Progenitor cell of endocrine pancreas (in vitro differentiated cells): Measurements from ENCODE around the gene BPIFB4. TPM values are rescaled to one million over a fixed set of nuclear protein-coding genes. Genes with fewer than 3 reads are reported as not detected.
A peak's percentile ranks its signal among the peaks of the same experiment; 100 is the strongest.
"Not testable (repeated sequence)": the region's sequence is repeated elsewhere in the genome, so short reads cannot be mapped to it uniquely, and the experiment has no call there.

Experiments used
- DNase-seq: peaks from one replicate; pipeline ENCODE4 v3.0.0; 2021; ENCODE audit warnings: low spot score; ENCODE audit not compliant: unreplicated experiment
- H3K27ac Mint-ChIP-seq: 2 replicates; pipeline ENCODE4 v1.8.0; 2021; ENCODE audit warnings: mild to moderate bottlenecking, moderate library complexity, mixed read lengths
- H3K27me3 Mint-ChIP-seq: 2 replicates; pipeline ENCODE4 v1.8.0; 2021; ENCODE audit warnings: mixed read lengths
- H3K36me3 Mint-ChIP-seq: 2 replicates; pipeline ENCODE4 v1.8.0; 2022; ENCODE audit warnings: mixed read lengths; ENCODE audit not compliant: insufficient read depth
- H3K4me1 Mint-ChIP-seq: 2 replicates; pipeline ENCODE4 v1.8.0; 2021; ENCODE audit warnings: low read depth, mixed read lengths
- H3K4me3 Mint-ChIP-seq: 2 replicates; pipeline ENCODE4 v1.8.0; 2021; ENCODE audit warnings: low read depth, mild to moderate bottlenecking, moderate library complexity, mixed read lengths
- H3K9me3 Mint-ChIP-seq: 2 replicates; pipeline ENCODE4 v1.8.0; 2021; ENCODE audit warnings: low read depth, mixed read lengths
- total RNA-seq: library from RNA; stranded (reverse); gene quantifications from 2 replicates; pipeline ENCODE4 v1.2.1, GENCODE V29; 2021
- TF ChIP-seq, protein P1 (sequence below): fragments of 200-600 bp; sonication (generic); IDR thresholded peaks from one replicate; pipeline ENCODE4 v1.5.0; 2021; ENCODE audit warnings: antibody characterized with exemption, mild to moderate bottlenecking; ENCODE audit not compliant: unreplicated experiment

The BPIFB4 gene
- total RNA-seq, 1 donor from 2014 or later, result not detected

DNA sequence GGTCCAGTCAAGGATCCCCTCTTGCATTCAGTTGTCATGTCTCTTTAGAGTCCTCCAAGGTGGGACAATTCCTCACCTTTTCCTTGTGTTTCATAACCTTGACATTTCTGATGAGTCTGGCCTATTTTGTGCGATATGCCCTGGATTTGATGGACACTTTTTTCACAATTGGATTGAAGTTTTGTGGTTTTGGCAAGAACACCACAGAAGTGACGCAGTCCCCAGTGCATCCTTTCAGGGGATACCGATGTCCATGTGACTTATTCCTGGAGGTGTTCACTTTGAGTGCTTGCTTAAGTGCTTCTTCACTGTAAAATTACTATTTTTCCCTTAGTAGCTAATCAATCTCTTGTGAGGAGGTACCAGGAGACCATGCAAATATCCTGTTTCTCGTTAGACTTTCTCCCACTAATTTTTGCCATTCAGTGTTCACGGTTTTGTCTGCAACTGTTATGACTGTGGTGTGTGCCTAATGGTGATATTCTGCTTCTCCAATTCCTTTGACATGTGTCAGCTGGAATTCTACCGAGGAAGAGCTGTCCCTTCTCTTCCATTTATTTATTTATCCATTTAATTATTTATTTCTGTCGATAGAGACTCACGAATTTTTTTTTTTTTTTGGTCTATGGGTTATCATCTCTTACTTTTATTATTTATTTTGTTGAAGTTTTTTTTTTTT is 30.8 kb downstream of the BPIFB4 start:
- DNase-seq, result no peak
- H3K27ac Mint-ChIP-seq, result no peak overlapping the region
- no peaks in the 10 kb centered on the region for H3K27me3 Mint-ChIP-seq
- no peak overlapping the region for H3K4me3 Mint-ChIP-seq
- TF ChIP-seq, protein P1, sequence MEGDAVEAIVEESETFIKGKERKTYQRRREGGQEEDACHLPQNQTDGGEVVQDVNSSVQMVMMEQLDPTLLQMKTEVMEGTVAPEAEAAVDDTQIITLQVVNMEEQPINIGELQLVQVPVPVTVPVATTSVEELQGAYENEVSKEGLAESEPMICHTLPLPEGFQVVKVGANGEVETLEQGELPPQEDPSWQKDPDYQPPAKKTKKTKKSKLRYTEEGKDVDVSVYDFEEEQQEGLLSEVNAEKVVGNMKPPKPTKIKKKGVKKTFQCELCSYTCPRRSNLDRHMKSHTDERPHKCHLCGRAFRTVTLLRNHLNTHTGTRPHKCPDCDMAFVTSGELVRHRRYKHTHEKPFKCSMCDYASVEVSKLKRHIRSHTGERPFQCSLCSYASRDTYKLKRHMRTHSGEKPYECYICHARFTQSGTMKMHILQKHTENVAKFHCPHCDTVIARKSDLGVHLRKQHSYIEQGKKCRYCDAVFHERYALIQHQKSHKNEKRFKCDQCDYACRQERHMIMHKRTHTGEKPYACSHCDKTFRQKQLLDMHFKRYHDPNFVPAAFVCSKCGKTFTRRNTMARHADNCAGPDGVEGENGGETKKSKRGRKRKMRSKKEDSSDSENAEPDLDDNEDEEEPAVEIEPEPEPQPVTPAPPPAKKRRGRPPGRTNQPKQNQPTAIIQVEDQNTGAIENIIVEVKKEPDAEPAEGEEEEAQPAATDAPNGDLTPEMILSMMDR, result no peak
- H3K9me3 Mint-ChIP-seq, result peaks cover 12% of the 10 kb centered on the region
- peaks cover 5% of the 10 kb centered on the region for H3K36me3 Mint-ChIP-seq
- peaks cover 11% of the 10 kb centered on the region for H3K4me1 Mint-ChIP-seq

DNA sequence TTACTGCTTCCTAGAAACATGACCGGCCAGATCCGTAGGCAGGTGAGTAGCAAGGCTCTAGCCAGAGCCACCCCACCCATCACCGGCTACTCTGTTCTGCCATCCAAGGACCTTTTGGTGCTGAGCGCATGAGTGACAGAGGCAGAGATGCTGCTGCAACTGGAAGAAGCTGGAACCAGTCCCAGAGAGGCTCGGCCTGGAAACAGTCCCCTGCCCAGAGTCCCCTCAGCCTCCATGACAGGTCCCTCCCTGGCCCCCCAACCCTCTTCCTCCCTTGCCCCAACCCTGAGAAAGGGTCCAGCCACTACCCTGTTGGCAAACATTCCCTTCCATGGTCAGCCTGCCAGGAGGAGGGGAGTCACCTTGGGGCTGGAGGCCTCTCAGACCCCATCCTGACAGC is 31.9 kb downstream of the BPIFB4 start:
- no peaks in the 10 kb centered on the region for H3K27me3 Mint-ChIP-seq
- H3K4me1 Mint-ChIP-seq, result peaks cover 3% of the 10 kb centered on the region
- no peak overlapping the region for H3K27ac Mint-ChIP-seq
- H3K36me3 Mint-ChIP-seq, result peaks cover 6% of the 10 kb centered on the region
- DNase-seq, result no peak
- TF ChIP-seq, protein P1, result no peak
- no peak overlapping the region for H3K4me3 Mint-ChIP-seq
- H3K9me3 Mint-ChIP-seq, result peaks cover 13% of the 10 kb centered on the region

DNA sequence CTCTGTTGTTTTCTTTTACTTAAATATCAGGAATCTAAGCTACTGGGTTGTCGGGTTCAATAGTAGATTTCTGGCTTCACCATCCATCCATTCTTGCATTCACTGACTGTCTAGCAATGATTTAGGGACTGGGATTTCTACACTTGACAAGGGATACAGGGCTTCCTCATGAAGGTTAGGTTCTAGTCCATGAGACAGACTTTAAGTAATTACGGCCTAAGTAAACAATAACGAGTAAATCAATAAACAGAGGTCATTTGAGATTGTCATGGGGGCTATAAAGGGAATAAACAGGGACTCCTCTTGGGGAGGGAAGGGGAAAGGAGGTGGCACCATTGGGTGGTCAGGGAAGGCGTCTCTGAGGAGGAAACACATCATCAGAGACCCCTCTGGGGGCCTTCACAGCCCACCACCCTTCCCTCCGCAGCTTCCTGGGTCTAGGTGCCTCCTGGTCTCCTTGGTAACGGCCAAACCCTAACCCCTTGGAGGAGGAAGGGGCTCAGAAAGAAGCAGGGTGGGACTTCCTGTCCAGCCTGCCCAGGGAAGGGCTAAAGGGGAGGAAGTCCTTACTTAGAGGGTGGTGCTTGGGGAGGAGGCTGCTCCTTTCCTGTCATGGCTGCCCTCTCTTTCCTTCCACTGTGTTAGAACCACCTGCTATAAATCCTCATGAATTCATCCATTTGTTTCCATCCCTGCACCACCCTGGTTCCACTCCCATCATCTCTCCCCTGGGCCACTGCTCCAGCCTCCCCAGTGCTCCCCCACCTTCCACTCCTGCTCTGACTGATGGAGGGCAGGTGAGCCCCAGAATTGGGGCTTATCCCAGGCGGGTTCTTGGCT is 33.3 kb downstream of the BPIFB4 start:
- Mint-ChIP-seq H3K27ac (no peak overlapping the region), H3K36me3 (peaks cover 7% of the 10 kb centered on the region), H3K4me1 (peaks cover 4% of the 10 kb centered on the region), H3K9me3 (peaks cover 15% of the 10 kb centered on the region), H3K4me3 (no peak overlapping the region), H3K27me3 (no peaks in the 10 kb centered on the region)
- no peak for DNase-seq
- TF ChIP-seq, protein P1, result no peak

DNA sequence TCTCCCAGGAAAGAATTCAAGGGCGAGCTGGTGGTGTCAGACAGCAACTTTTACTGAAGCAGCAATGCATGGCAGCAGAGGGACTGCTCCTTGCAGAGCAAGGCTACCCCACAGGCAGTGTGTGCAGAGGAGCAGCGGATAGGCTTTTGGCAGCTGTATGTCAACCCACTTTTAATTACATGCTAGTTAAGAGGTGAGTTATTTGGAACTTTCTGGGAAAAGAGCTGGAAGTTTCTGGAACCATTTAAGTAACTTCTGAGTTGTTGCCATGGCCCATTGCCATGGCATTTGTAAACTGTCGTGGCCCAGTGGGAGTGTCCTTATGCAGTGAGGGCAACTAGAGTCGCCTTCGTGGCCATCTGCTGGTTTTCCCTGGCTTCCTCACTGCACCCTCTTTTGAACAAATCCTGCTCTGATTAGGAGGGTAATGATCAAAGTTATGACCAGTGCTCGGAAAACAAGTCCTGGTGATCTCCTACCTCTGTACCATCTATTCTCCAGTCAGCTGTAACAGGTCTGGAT is 34.0 kb downstream of the BPIFB4 start:
- Mint-ChIP-seq H3K27me3 (no peaks in the 10 kb centered on the region), H3K4me3 (no peak overlapping the region), H3K36me3 (peaks cover 7% of the 10 kb centered on the region), H3K9me3 (peaks cover 15% of the 10 kb centered on the region), H3K4me1 (peaks cover 4% of the 10 kb centered on the region), H3K27ac (peak overlapping the region; percentile 5)
- TF ChIP-seq, protein P1, result no peak
- DNase-seq, result no peak

DNA sequence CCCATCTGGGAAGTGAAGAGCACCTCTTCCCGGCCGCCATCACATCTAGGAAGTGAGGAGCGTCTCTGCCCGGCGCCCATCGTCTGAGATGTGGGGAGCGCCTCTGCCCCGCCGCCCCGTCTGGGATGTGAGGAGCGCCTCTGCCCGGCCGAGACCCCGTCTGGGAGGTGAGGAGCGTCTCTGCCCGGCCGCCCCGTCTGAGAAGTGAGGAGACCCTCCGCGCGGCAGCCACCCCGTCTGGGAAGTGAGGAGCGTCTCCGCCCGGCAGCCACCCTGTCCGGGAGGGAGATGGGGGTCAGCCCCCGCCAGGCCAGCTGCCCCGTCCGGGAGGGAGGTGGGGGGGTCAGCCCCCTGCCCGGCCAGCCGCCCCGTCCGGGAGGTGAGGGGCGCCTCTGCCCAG is 36.1 kb downstream of the BPIFB4 start:
- H3K9me3 Mint-ChIP-seq, result peaks cover 15% of the 10 kb centered on the region
- not testable (repeated sequence) for H3K27ac Mint-ChIP-seq, DNase-seq, H3K4me1 Mint-ChIP-seq, H3K27me3 Mint-ChIP-seq, H3K4me3 Mint-ChIP-seq, H3K36me3 Mint-ChIP-seq
